Measurements from ENCODE around the gene NEMP1. TPM values are rescaled to one million over a fixed set of nuclear protein-coding genes. Genes with fewer than 3 reads are reported as not detected.

NEMP1 gene
- total and polyA plus RNA-seq, 2 of the 8 experiments (the other 6 are each of a cell fraction or from before 2014, with no cell fraction given) = 30.1 to 43.2 TPM

GRCh38 chr12:57012600-57013465 lies 65.8 kb downstream of the NEMP1 start (continued):
- TF ChIP-seq CHD7 (IDR thresholded peaks at IDR 0.05; ENCODE audit: insufficient replicate concordance, low read length) (no peak), CBX5 (IDR thresholded peaks at IDR 0.05; ENCODE audit: low read depth, low read length) (no peak), EP300 (IDR thresholded peaks at IDR 0.05; ENCODE audit: borderline replicate concordance in 1 of 2, low read depth in 2 of 2, low read length in 2 of 2) (no peak), POLR2AphosphoS5 (IDR thresholded peaks at IDR 0.05; ENCODE audit: low read depth, low read length) (no peak), CTCF (IDR thresholded peaks at IDR 0.05; ENCODE audit: control extremely low read depth in 1 of 3, insufficient read depth in 1 of 3, low read depth in 1 of 3, low read length in 3 of 3) (peak; percentile 41 to 59 (median 46)), TAF1 (IDR thresholded peaks at IDR 0.05; ENCODE audit: low read depth, low read length) (no peak), CEBPB (IDR thresholded peaks at IDR 0.05; ENCODE audit: low read depth, low read length) (no peak)
